Omental fat pad (tissue), 4 donors: ENCODE results near the gene PIP5K1B. TPM values are rescaled to one million over a fixed set of nuclear protein-coding genes. Genes with fewer than 3 reads are reported as not detected.
"Not testable (repeated sequence)": the region's sequence is repeated elsewhere in the genome, so short reads cannot be mapped to it uniquely, and the experiment has no call there.

ENCODE experiments used
- ATAC-seq: fragments of 150-250 bp; one replicate; pipeline ENCODE4 v1.9.1; 2016; ENCODE audit warnings: mild to moderate bottlenecking, moderate library complexity; ENCODE audit not compliant: low FRiP score
- DNase-seq: peaks from one replicate; pipeline ENCODE4 v3.0.0-alpha.2; 2019; ENCODE audit warnings: low spot score
- CTCF ChIP-seq, 3 donors: fragments of 450-650 bp; IDR thresholded peaks; one replicate each; pipeline ENCODE4 v1.5.1; 2016 to 2017; ENCODE audit warnings: antibody characterized with exemption in 3 of 3, mild to moderate bottlenecking in 3 of 3, moderate library complexity in 2 of 3
- total RNA-seq, 4 donors: library from RNA; depleted of rRNA; stranded (reverse); fragments of >200 nt; gene quantifications; one replicate each; pipeline ENCODE4 v1.1.0, GENCODE V29; 2016

Gene PIP5K1B
- total RNA-seq, 4 donors from 2014 or later, result 1.9 to 14.3 (median 3.2) TPM

GRCh38 chr9:68697851-68698250 lies 7.2 kb upstream of the PIP5K1B start:
- DNase-seq (no peak), ATAC-seq (no peak)
- no peak for TF ChIP-seq CTCF (IDR thresholded peaks at IDR 0.05)

GRCh38 chr9:68698943-68699509 lies 6.0 kb upstream of the PIP5K1B start:
- TF ChIP-seq CTCF (IDR thresholded peaks at IDR 0.05), result no peak
- no peak for DNase-seq
- ATAC-seq, result no peak

GRCh38 chr9:68699625-68700024 lies 5.4 kb upstream of the PIP5K1B start:
- DNase-seq, ATAC-seq: not testable (repeated sequence)

- TF ChIP-seq CTCF (IDR thresholded peaks at IDR 0.05), result no peak
- ATAC-seq (no peak), DNase-seq (no peak)
Observed at GRCh38 chr9:68702493-68702892, 2.5 kb upstream of the PIP5K1B start.

DNA sequence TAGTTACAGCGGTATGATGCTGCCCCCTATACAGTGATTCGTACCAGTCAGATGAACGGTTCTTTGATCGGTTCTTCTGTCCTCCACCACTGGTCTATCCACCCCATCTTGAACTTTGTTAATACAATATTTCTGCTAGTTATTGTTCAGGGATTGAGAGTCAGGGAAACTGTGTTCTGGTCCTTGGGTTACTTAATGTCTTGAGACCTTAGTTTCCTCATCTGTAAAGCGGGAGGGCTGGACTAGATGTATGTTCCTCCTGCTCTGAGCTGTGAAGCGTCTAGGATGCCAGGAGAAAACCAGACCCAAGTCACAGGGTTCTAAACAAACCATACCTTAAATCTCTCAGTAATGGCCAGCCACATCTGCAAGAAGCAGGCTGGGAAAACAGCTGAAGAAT lies 1.4 kb upstream of the PIP5K1B start:
- no peak for TF ChIP-seq CTCF (IDR thresholded peaks at IDR 0.05)
- ATAC-seq (no peak), DNase-seq (no peak)

DNA sequence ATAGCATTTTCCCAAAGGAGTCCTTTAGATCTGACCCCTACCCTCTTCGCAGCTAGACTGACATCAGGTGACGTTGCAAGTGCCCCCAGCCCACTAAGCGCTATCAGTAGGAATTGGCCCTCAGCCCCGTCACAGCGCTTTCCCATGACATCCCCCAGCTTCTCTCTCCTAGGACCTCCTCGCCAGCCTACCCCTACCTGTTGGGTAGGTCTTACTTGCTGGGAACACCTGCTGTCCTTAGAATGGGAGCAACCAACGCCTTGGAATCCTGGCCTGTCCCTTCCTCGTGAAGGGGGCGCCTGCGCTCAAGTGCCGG lies 584 bp upstream of the PIP5K1B start:
- ATAC-seq (no peak), DNase-seq (no peak)
- TF ChIP-seq CTCF (IDR thresholded peaks at IDR 0.05), result no peak

- no peak for DNase-seq
- no peak for TF ChIP-seq CTCF (IDR thresholded peaks at IDR 0.05)
- ATAC-seq, result peak; percentile 5
Observed at GRCh38 chr9:68705531-68706362, 707 bp downstream of the PIP5K1B start.
